ENCODE measurements around the gene IKZF3.

DNA sequence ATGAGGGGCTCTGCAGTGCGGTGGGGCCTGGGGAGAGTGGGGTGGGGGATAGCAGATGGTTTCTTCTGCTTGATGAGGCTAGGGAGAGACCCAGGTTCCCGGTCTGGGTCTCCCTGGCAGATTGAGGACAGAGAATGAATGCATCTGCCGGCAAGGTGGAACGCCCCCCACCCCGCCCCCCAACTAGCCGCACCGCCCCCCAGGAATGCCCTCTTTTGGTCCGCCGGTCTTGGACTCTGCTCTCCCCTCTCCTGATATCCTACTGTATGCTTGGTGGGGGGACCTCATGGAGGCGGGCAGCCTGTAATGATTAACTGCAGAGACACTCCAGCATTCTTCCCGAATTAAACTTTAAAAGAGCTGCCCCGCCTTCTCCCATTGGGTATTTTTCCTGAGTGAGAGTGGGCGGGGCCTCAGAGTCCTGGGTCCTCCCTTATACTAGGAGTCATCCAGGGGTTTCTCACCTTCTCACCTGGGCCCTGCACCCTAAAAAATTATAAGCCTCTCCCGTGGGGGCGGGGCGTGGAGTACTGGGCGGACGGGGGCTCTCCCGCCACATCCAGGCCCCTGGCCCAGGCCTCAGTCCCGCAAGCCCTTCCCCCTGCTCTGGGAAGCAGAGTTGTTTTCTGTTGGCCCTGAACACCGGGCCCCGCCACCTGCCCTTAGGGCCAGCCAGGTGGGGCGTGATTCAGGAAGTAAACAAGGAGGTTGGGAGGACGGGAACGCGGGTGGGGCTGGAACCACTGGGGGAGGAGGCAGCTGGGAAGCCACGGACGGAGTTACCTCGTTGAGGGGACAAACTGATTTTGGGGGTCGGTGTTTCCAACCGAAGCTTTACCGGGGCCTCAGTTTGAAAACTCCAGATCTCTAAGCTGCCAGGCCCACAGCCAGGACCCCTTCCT is 124.9 kb downstream of the IKZF3 start:
- TF ChIP-seq CTCF (optimal IDR thresholded peaks at IDR 0.05 in 1 of 3, IDR thresholded peaks at IDR 0.05 in 1 of 3, conservative IDR thresholded peaks at IDR 0.05 in 1 of 3; ENCODE audit: extremely low read depth in 1 of 3, insufficient read depth in 2 of 3, low read length in 3 of 3) (no peak), EZH2 (IDR thresholded peaks at IDR 0.05; ENCODE audit: low read length) (no peak)

Data from keratinocyte (primary cell).